OCI-LY3 (cell line): ENCODE results near the gene BAZ2B.

ENCODE experiments used
- CTCF ChIP-seq: fragments of 200-600, 300-600 bp; sonication (generic); IDR thresholded peaks from 2 replicates; pipeline ENCODE4 v1.5.1; 2014; ENCODE audit warnings: antibody characterized with exemption, low read length, low read depth
- EZH2phosphoT487 ChIP-seq: fragments of 200-600 bp; shearing (Covaris generic); IDR thresholded peaks from 2 replicates; pipeline ENCODE4 v1.6.1; 2018; ENCODE audit warnings: antibody characterized with exemption, mixed run types, low read depth

- TF ChIP-seq CTCF (no peak), EZH2phosphoT487 (no peak)
Observed at GRCh38 chr2:159506202-159506601, 110.1 kb downstream of the BAZ2B start.
